Trophoblast cell (in vitro differentiated cells and primary cell): Measurements from ENCODE around the gene SPDYE4.

Source experiments
- DNase-seq, 2 donors: peaks; one replicate each; pipeline ENCODE4 v3.0.0-alpha.2; 2016
- H2AFZ ChIP-seq: 2 replicates; pipeline ENCODE4 v1.6.1; 2013; ENCODE audit warnings: low read length, moderate library complexity, mild to moderate bottlenecking; ENCODE audit not compliant: insufficient read depth, poor library complexity
- H2AK5ac ChIP-seq: 2 replicates; pipeline ENCODE4 v1.6.1; 2013; ENCODE audit warnings: mild to moderate bottlenecking, low read length
- H2BK120ac ChIP-seq: 2 replicates; pipeline ENCODE4 v1.6.1; 2013; ENCODE audit warnings: low read length, mild to moderate bottlenecking, moderate library complexity; ENCODE audit not compliant: insufficient read depth, poor library complexity
- H2BK12ac ChIP-seq: 2 replicates; pipeline ENCODE4 v1.6.1; 2013; ENCODE audit warnings: mild to moderate bottlenecking, low read length, moderate library complexity
- H2BK5ac ChIP-seq: 2 replicates; pipeline ENCODE4 v1.6.1; 2013; ENCODE audit warnings: low read length, low read depth, moderate library complexity, mild to moderate bottlenecking; ENCODE audit not compliant: poor library complexity
- H3K14ac ChIP-seq: 2 replicates; pipeline ENCODE4 v1.6.1; 2013; ENCODE audit warnings: mild to moderate bottlenecking, low read length
- H3K18ac ChIP-seq: 2 replicates; pipeline ENCODE4 v1.6.1; 2013; ENCODE audit warnings: mild to moderate bottlenecking, low read length
- H3K23ac ChIP-seq: 2 replicates; pipeline ENCODE4 v1.6.1; 2013; ENCODE audit warnings: low read length
- H3K27ac ChIP-seq: 2 replicates; pipeline ENCODE4 v1.5.1; 2013; ENCODE audit warnings: low read depth, mild to moderate bottlenecking, inconsistent platforms, low read length, moderate library complexity
- H3K27me3 ChIP-seq: 2 replicates; pipeline ENCODE4 v1.6.1; 2013; ENCODE audit warnings: inconsistent platforms, mild to moderate bottlenecking, low read length, moderate library complexity; ENCODE audit not compliant: insufficient read depth
- H3K36me3 ChIP-seq, 2 experiments: 1 replicate in 1 of 2; 2 replicates in 1 of 2; pipeline ENCODE4 v1.6.1; 2013; ENCODE audit warnings: low read length in 2 of 2, mild to moderate bottlenecking in 2 of 2, moderate library complexity in 1 of 2; ENCODE audit not compliant: insufficient read depth in 2 of 2, control insufficient read depth in 1 of 2
- H3K4ac ChIP-seq: 2 replicates; pipeline ENCODE4 v1.6.1; 2013; ENCODE audit warnings: low read depth, mild to moderate bottlenecking, low read length, moderate library complexity
- H3K4me1 ChIP-seq, 2 experiments: 1 replicate in 1 of 2; 2 replicates in 1 of 2; pipeline ENCODE4 v1.6.1; 2013; ENCODE audit warnings: low read length in 2 of 2, mild to moderate bottlenecking in 2 of 2, moderate library complexity in 1 of 2; ENCODE audit not compliant: insufficient read depth in 2 of 2, control insufficient read depth in 1 of 2
- H3K4me2 ChIP-seq: 2 replicates; pipeline ENCODE4 v1.6.1; 2013; ENCODE audit warnings: inconsistent platforms, mild to moderate bottlenecking, low read length, moderate library complexity
- H3K4me3 ChIP-seq: 2 replicates; pipeline ENCODE4 v1.5.1; 2013; ENCODE audit warnings: mild to moderate bottlenecking, low read depth, low read length, inconsistent platforms
- H3K79me1 ChIP-seq: one replicate; pipeline ENCODE4 v1.6.1; 2013; ENCODE audit warnings: low read length
- H3K79me2 ChIP-seq: 2 replicates; pipeline ENCODE4 v1.6.1; 2013; ENCODE audit warnings: low read length, mild to moderate bottlenecking; ENCODE audit not compliant: control insufficient read depth, insufficient read depth, poor library complexity
- H3K9ac ChIP-seq: 2 replicates; pipeline ENCODE4 v1.6.1; 2013; ENCODE audit warnings: mild to moderate bottlenecking, low read length
- H3K9me3 ChIP-seq: 2 replicates; pipeline ENCODE4 v1.6.1; 2013; ENCODE audit warnings: low read depth, mild to moderate bottlenecking, control low read depth, inconsistent platforms, low read length; ENCODE audit not compliant: insufficient read depth
- H4K12ac ChIP-seq: 2 replicates; pipeline ENCODE4 v1.6.1; 2013; ENCODE audit warnings: low read depth, mild to moderate bottlenecking, low read length, moderate library complexity
- H4K8ac ChIP-seq: 2 replicates; pipeline ENCODE4 v1.6.1; 2013; ENCODE audit warnings: low read depth, mild to moderate bottlenecking, low read length, moderate library complexity
- H4K91ac ChIP-seq: one replicate; pipeline ENCODE4 v1.6.1; 2013; ENCODE audit warnings: low read depth, mild to moderate bottlenecking, low read length, moderate library complexity
- WGBS: extraction: QIAGEN DNeasy Blood & Tissue Kit; methylation state at CpG from one replicate; pipeline ENCODE4 v1.1.7; 2013; ENCODE audit warnings: missing lambda C conversion rate; ENCODE audit not compliant: insufficient read length, insufficient coverage; ENCODE audit errors: extremely low coverage; 5-methylcytosine and 5-hydroxymethylcytosine counted together

The SPDYE4 gene

GRCh38 chr17:8793649-8794048 is 35.3 kb upstream of the SPDYE4 start:
- H3K4me1 ChIP-seq: peaks cover under 1 to 2% of the 10 kb centered on the region in 2 experiments

GRCh38 chr17:8792646-8793045 is 34.3 kb upstream of the SPDYE4 start:
- no peak overlapping the region for H2AK5ac ChIP-seq
- no peak overlapping the region for H2BK120ac ChIP-seq
- H3K4me1 ChIP-seq: no peaks in the 10 kb centered on the region
- H3K27me3 ChIP-seq: no peaks in the 10 kb centered on the region
- no peak overlapping the region for H3K4me3 ChIP-seq
- H2BK5ac ChIP-seq: no peak overlapping the region
- no peak for DNase-seq
- no CpG with 5 or more reads among the region's 6 CpGs for WGBS
- no peak overlapping the region for H4K12ac ChIP-seq
- no peaks in the 10 kb centered on the region for H3K79me1 ChIP-seq
- H3K18ac ChIP-seq: no peak overlapping the region
- no peak overlapping the region for H3K27ac ChIP-seq
- H3K79me2 ChIP-seq: no peaks in the 10 kb centered on the region
- H3K36me3 ChIP-seq: no peaks in the 10 kb centered on the region
- no peak overlapping the region for H3K4ac ChIP-seq
- no peak overlapping the region for H2AFZ ChIP-seq
- no peak overlapping the region for H3K23ac ChIP-seq
- H3K14ac ChIP-seq: no peak overlapping the region
- H3K9ac ChIP-seq: no peak overlapping the region
- no peak overlapping the region for H2BK12ac ChIP-seq
- no peaks in the 10 kb centered on the region for H3K9me3 ChIP-seq
- H4K8ac ChIP-seq: no peak overlapping the region
- H3K4me2 ChIP-seq: no peak overlapping the region
- no peak overlapping the region for H4K91ac ChIP-seq

More at GRCh38 chr17:8793649-8794048, 35.3 kb upstream of the SPDYE4 start:
- Histone ChIP-seq H3K9ac (no peak overlapping the region), H3K9me3 (no peaks in the 10 kb centered on the region), H2AK5ac (no peak overlapping the region), H3K4me3 (no peak overlapping the region), H4K12ac (no peak overlapping the region), H3K4me2 (no peak overlapping the region), H2BK12ac (no peak overlapping the region), H3K79me2 (no peaks in the 10 kb centered on the region), H3K23ac (no peak overlapping the region), H3K27ac (no peak overlapping the region), H3K36me3 (no peaks in the 10 kb centered on the region), H2BK5ac (no peak overlapping the region), H3K27me3 (no peaks in the 10 kb centered on the region), H3K18ac (no peak overlapping the region), H3K79me1 (no peaks in the 10 kb centered on the region), H2AFZ (no peak overlapping the region), H3K4ac (no peak overlapping the region), H4K8ac (no peak overlapping the region), H2BK120ac (no peak overlapping the region), H3K14ac (no peak overlapping the region), H4K91ac (no peak overlapping the region)
- DNase-seq: no peak
- WGBS: 100% methylated on average over 2 of the region's 2 CpGs

- H3K23ac ChIP-seq: no peak overlapping the region
- no CpG with 5 or more reads among the region's 2 CpGs for WGBS
- DNase-seq: peak; percentile 71 to 80
Measured at GRCh38 chr17:8791910-8792270, 33.5 kb upstream of the SPDYE4 start.

GRCh38 chr17:8791248-8791909 is 33.0 kb upstream of the SPDYE4 start:
- Histone ChIP-seq H3K4me3 (no peak overlapping the region), H3K27ac (no peak overlapping the region), H3K36me3 (no peaks in the 10 kb centered on the region), H4K91ac (no peak overlapping the region), H3K4ac (no peak overlapping the region), H2BK12ac (no peak overlapping the region), H3K14ac (no peak overlapping the region), H3K9me3 (no peaks in the 10 kb centered on the region), H3K18ac (no peak overlapping the region), H4K12ac (no peak overlapping the region), H2AK5ac (no peak overlapping the region), H3K4me2 (no peak overlapping the region), H2AFZ (no peak overlapping the region), H3K27me3 (no peaks in the 10 kb centered on the region), H3K79me2 (no peaks in the 10 kb centered on the region), H2BK120ac (no peak overlapping the region), H3K9ac (no peak overlapping the region), H2BK5ac (no peak overlapping the region), H3K4me1 (no peaks in the 10 kb centered on the region), H4K8ac (no peak overlapping the region), H3K23ac (no peak overlapping the region), H3K79me1 (no peaks in the 10 kb centered on the region)
- peak in 1 of 2 donors; percentile 33 for DNase-seq
- WGBS: no CpG with 5 or more reads among the region's 4 CpGs

More at GRCh38 chr17:8791910-8792270, 33.5 kb upstream of the SPDYE4 start:
- H3K4ac ChIP-seq: no peak overlapping the region
- H3K18ac ChIP-seq: no peak overlapping the region
- H3K4me2 ChIP-seq: no peak overlapping the region
- no peak overlapping the region for H4K12ac ChIP-seq
- H3K4me1 ChIP-seq: no peaks in the 10 kb centered on the region
- no peak overlapping the region for H2BK5ac ChIP-seq
- no peaks in the 10 kb centered on the region for H3K36me3 ChIP-seq
- no peak overlapping the region for H2BK12ac ChIP-seq
- H3K9me3 ChIP-seq: no peaks in the 10 kb centered on the region
- H4K8ac ChIP-seq: no peak overlapping the region
- no peak overlapping the region for H2AK5ac ChIP-seq
- H3K9ac ChIP-seq: no peak overlapping the region
- no peak overlapping the region for H3K27ac ChIP-seq
- H2AFZ ChIP-seq: no peak overlapping the region
- H4K91ac ChIP-seq: no peak overlapping the region
- H3K4me3 ChIP-seq: no peak overlapping the region
- H2BK120ac ChIP-seq: no peak overlapping the region
- H3K27me3 ChIP-seq: no peaks in the 10 kb centered on the region
- H3K79me1 ChIP-seq: no peaks in the 10 kb centered on the region
- H3K79me2 ChIP-seq: no peaks in the 10 kb centered on the region
- no peak overlapping the region for H3K14ac ChIP-seq
